B cell (primary cell): ENCODE data around the gene AKR1C4. TPM values are rescaled to one million over a fixed set of nuclear protein-coding genes. Genes with fewer than 3 reads are reported as not detected.
"Not testable (repeated sequence)": the region's sequence is repeated elsewhere in the genome, so short reads cannot be mapped to it uniquely, and the experiment has no call there.

Source experiments
- ATAC-seq: fragments of 200-7000 bp; cut with Tn5 transposase; one replicate; pipeline ENCODE4 v1.10.0; 2021; ENCODE audit warnings: low read depth, mild to moderate bottlenecking, moderate number of reproducible peaks, moderate library complexity
- CTCF ChIA-PET: fragments of 350-600 bp; sonication (Branson Sonifier 250); formaldehyde crosslinking; loops from one replicate; lab custom pipeline; 2021; ENCODE audit warnings: antibody characterized with exemption, inconsistent platforms; lab: Charles Lee
- POLR2A ChIA-PET: fragments of 350-600 bp; sonication (Branson Sonifier 250); formaldehyde crosslinking; loops from one replicate; lab custom pipeline; 2021; ENCODE audit warnings: antibody characterized with exemption; lab: Charles Lee
- DNase-seq: peaks from one replicate; pipeline ENCODE4 v3.0.0; 2013
- H2AFZ ChIP-seq: 2 replicates; pipeline ENCODE4 v1.6.1; 2012; ENCODE audit warnings: mild to moderate bottlenecking, low read depth, low read length; ENCODE audit not compliant: insufficient read depth, poor library complexity, severe bottlenecking
- H3K27ac ChIP-seq, 2 donors: 1 replicate in 1 of 2; 2 replicates in 1 of 2; pipeline ENCODE4 v1.5.1; 2012 to 2013; ENCODE audit warnings: low read length in 2 of 2, mild to moderate bottlenecking in 2 of 2, moderate library complexity in 1 of 2
- H3K27me3 ChIP-seq, 4 experiments: fragments of 200-600 bp in 1 of 4; sonication (generic) in 1 of 4; replicated peaks in 1 of 4; 1 replicate in 2 of 4; 2 replicates in 2 of 4; pipeline versions ENCODE4 v1.6.1 to v1.7.0; 2013 to 2016; ENCODE audit warnings: low read length in 3 of 4, mild to moderate bottlenecking in 2 of 4, mixed read lengths in 1 of 4, moderate library complexity in 1 of 4; ENCODE audit not compliant: insufficient read depth in 4 of 4, control insufficient read depth in 3 of 4; ENCODE audit errors: control extremely low read depth in 1 of 4
- H3K36me3 ChIP-seq, 2 experiments: replicated peaks in 1 of 2; 1 replicate in 1 of 2; 2 replicates in 1 of 2; pipeline versions ENCODE4 v1.6.1 to v1.7.1; 2013; ENCODE audit warnings: low read length in 1 of 2; ENCODE audit not compliant: insufficient read depth in 2 of 2, control insufficient read depth in 1 of 2; ENCODE audit errors: control extremely low read depth in 1 of 2, extremely low read depth in 1 of 2
- H3K4me1 ChIP-seq, 2 donors: fragments of 200-600 bp in 1 of 2; sonication (generic) in 1 of 2; 1 replicate in 1 of 2; 2 replicates in 1 of 2; pipeline versions ENCODE4 v1.5.1 to v1.6.1; 2013 to 2017; ENCODE audit warnings: low read length in 2 of 2; ENCODE audit not compliant: control insufficient read depth in 2 of 2, insufficient read depth in 2 of 2
- H3K4me2 ChIP-seq: replicated peaks from 2 replicates; pipeline ENCODE3; 2012; ENCODE audit warnings: mild to moderate bottlenecking, low read depth, low read length; ENCODE audit not compliant: poor library complexity, severe bottlenecking
- H3K4me3 ChIP-seq, 5 experiments: fragments of 200-600 bp in 1 of 5; sonication (generic) in 1 of 5; 1 replicate in 3 of 5; 2 replicates in 2 of 5; pipeline versions ENCODE4 v1.5.1 to v1.7.0; 2011 to 2016; ENCODE audit warnings: low read length in 4 of 5, mild to moderate bottlenecking in 4 of 5, low read depth in 2 of 5, control low read depth in 1 of 5, moderate library complexity in 1 of 5; ENCODE audit not compliant: insufficient read depth in 1 of 5; ENCODE audit errors: control extremely low read depth in 1 of 5, extremely low read depth in 1 of 5
- H3K79me2 ChIP-seq: fragments of 200-600 bp; sonication (generic); one replicate; pipeline ENCODE4 v1.6.0; 2016; ENCODE audit warnings: low read length; ENCODE audit not compliant: control insufficient read depth, insufficient read depth
- H3K9ac ChIP-seq: fragments of 200-600 bp; sonication (generic); 2 replicates; pipeline ENCODE4 v1.6.1; 2017; ENCODE audit warnings: mild to moderate bottlenecking, low read length, moderate library complexity
- H3K9me3 ChIP-seq, 3 donors: one replicate each; pipeline versions ENCODE4 v1.6.1 to v1.7.1; 2013; ENCODE audit warnings: low read length in 2 of 3; ENCODE audit not compliant: control insufficient read depth in 2 of 3, insufficient read depth in 1 of 3; ENCODE audit errors: control extremely low read depth in 1 of 3
- H4K20me1 ChIP-seq: 2 replicates; pipeline ENCODE4 v1.6.0; 2012; ENCODE audit warnings: mild to moderate bottlenecking, low read length; ENCODE audit not compliant: insufficient read depth, control insufficient read depth, poor library complexity, severe bottlenecking
- H3K27ac Mint-ChIP-seq: one replicate; pipeline ENCODE4 v1.8.0; 2021; ENCODE audit warnings: mixed read lengths
- H3K27me3 Mint-ChIP-seq: one replicate; pipeline ENCODE4 v1.8.0; 2021; ENCODE audit warnings: mixed read lengths
- H3K4me1 Mint-ChIP-seq: one replicate; pipeline ENCODE4 v1.8.0; 2021; ENCODE audit warnings: mixed read lengths
- H3K4me3 Mint-ChIP-seq: one replicate; pipeline ENCODE4 v1.8.0; 2021; ENCODE audit warnings: mixed read lengths
- H3K9me3 Mint-ChIP-seq: one replicate; pipeline ENCODE4 v1.8.0; 2022; ENCODE audit warnings: mixed read lengths; ENCODE audit not compliant: insufficient read depth
- EZH2 ChIP-seq: IDR thresholded peaks from 2 replicates; pipeline ENCODE4 v1.6.1; 2012; ENCODE audit warnings: borderline replicate concordance, low read depth, mild to moderate bottlenecking, moderate library complexity, low read length; ENCODE audit not compliant: insufficient read depth, poor library complexity, severe bottlenecking
- WGBS: methylation state at CpG from one replicate; pipeline ENCODE4 v1.1.5; 2013; ENCODE audit warnings: missing lambda C conversion rate; ENCODE audit not compliant: insufficient coverage; 5-methylcytosine and 5-hydroxymethylcytosine counted together
- intact Hi-C: fragments of 100-400 bp; cut with micrococcal nuclease; formaldehyde crosslinking; loops from one replicate; pipeline ENCODE4 v1.10.0; 2022
- polyA plus RNA-seq: library from polyadenylated mRNA; depleted of rRNA; stranded (reverse); fragments of >200 nt; gene quantifications from 2 replicates; pipeline ENCODE4 v1.2.3, GENCODE V29; 2012
- total RNA-seq, 2 donors: library from RNA; stranded (reverse); fragments of 120-200 nt in 1 of 2; gene quantifications; 1 replicate in 1 of 2; 2 replicates in 1 of 2; pipeline versions ENCODE4 v1.2.3 to v1.2.4, GENCODE V29; 2013 to 2022
- TF ChIP-seq, protein P1 (sequence below): fragments of 200-600 bp; IDR thresholded peaks from one replicate; pipeline ENCODE4 v1.8.0; 2022; ENCODE audit warnings: antibody characterized with exemption, mild to moderate bottlenecking

AKR1C4 gene
- total and polyA plus RNA-seq, 2 donors (not counting 1 experiment from before 2014, with no cell fraction given), result not detected

DNA sequence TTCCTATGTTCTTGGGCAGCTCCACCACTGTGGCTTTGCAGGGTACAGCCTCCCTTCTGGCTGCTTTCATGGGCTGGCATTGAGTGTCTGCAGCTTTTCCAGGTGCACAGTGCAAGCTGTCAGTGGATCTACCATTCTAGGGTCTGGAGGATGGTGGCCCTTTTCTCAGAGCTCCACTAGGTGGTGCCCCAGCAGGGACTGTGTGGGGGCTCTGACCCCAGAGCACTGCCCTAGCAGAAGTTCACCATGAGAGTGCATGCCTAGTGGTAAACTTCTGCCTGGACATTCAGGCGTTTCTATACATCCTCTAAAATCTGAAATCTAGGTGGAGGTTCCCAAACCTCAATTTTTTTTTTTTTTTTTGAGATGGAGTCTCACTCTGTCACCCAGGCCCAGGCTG, 13.6 kb downstream of the AKR1C4 start:
- POLR2A ChIA-PET, DNase-seq, H3K4me1 ChIP-seq, H3K4me3 ChIP-seq, H4K20me1 ChIP-seq, H3K27me3 ChIP-seq, H3K27ac ChIP-seq, ATAC-seq, intact Hi-C loops, H3K4me2 ChIP-seq, H3K36me3 ChIP-seq, H3K27me3 Mint-ChIP-seq, H3K9ac ChIP-seq, H3K9me3 ChIP-seq, H3K27ac Mint-ChIP-seq, H3K9me3 Mint-ChIP-seq, H2AFZ ChIP-seq, H3K4me3 Mint-ChIP-seq, H3K4me1 Mint-ChIP-seq, CTCF ChIA-PET, H3K79me2 ChIP-seq: not testable (repeated sequence)
- 100% methylated on average over 1 of the region's 1 CpG for WGBS

DNA sequence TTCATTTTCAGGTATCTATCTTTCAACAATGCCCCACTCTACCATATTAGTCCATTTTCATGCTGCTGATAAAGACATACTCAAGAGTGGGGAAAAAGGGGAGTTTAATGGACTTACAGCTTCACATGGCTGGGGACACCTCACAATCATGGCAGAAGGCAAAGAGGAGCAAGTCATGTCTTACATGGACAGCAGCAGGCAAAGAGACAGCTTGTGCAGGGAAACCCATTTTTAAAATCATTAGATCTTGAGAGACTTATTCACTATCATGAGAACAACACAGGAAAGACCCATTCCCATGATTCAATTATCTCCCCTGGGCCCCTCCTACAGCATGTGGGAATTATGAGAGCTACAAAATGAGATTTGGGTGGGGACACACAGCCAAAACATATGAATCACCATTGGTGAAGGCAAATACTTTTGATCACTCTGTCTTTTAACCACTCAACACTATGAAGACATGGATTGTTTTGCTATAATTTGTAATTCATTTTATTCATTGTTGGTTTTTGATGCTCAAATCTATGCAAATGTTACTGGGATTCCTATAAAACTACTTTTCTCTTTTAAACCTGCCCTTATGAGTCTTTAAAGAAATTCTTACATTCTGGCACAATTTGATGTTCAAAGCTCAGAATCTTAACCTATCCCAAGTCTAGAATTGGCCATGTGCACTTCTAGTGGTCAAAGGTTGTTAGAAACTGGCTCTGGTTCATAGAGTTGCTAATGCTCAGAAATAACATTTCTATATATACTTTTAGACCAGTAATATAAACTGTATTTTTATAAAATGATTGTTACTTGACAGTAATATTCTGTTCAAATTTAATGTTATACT, 15.3 kb downstream of the AKR1C4 start:
- ChIA-PET POLR2A (no interaction called here), CTCF (no interaction called here)
- peaks cover 0 to 4% (median 0%) of the 10 kb centered on the region in 3 donors for H3K9me3 ChIP-seq
- no peaks in the 10 kb centered on the region for H4K20me1 ChIP-seq
- peaks cover 7% of the 10 kb centered on the region for H3K27me3 Mint-ChIP-seq
- no peaks in the 10 kb centered on the region for H3K36me3 ChIP-seq
- no peak overlapping the region for H3K27ac ChIP-seq
- TF ChIP-seq, protein P1, sequence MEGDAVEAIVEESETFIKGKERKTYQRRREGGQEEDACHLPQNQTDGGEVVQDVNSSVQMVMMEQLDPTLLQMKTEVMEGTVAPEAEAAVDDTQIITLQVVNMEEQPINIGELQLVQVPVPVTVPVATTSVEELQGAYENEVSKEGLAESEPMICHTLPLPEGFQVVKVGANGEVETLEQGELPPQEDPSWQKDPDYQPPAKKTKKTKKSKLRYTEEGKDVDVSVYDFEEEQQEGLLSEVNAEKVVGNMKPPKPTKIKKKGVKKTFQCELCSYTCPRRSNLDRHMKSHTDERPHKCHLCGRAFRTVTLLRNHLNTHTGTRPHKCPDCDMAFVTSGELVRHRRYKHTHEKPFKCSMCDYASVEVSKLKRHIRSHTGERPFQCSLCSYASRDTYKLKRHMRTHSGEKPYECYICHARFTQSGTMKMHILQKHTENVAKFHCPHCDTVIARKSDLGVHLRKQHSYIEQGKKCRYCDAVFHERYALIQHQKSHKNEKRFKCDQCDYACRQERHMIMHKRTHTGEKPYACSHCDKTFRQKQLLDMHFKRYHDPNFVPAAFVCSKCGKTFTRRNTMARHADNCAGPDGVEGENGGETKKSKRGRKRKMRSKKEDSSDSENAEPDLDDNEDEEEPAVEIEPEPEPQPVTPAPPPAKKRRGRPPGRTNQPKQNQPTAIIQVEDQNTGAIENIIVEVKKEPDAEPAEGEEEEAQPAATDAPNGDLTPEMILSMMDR, result no peak
- TF ChIP-seq EZH2, result no peak
- no peak overlapping the region for H3K9ac ChIP-seq
- no peak overlapping the region for H2AFZ ChIP-seq
- no peaks in the 10 kb centered on the region for H3K4me1 ChIP-seq
- no peak for ATAC-seq
- no peak overlapping the region for H3K27ac Mint-ChIP-seq
- DNase-seq, result no peak
- no peak overlapping the region for H3K4me3 ChIP-seq
- peaks cover 4% of the 10 kb centered on the region for H3K9me3 Mint-ChIP-seq
- no peaks in the 10 kb centered on the region for H3K4me1 Mint-ChIP-seq
- H3K4me2 ChIP-seq, result no peak overlapping the region
- intact Hi-C loops, result no loop called here
- peaks cover 0 to 2% (median 0%) of the 10 kb centered on the region in 4 experiments for H3K27me3 ChIP-seq
- H3K4me3 Mint-ChIP-seq, result no peak overlapping the region
- H3K79me2 ChIP-seq, result no peaks in the 10 kb centered on the region
